GM12891 (cell line): ENCODE measurements around the gene TRIM3.

Experiments used
- POLR2A ChIP-seq: IDR thresholded peaks from 2 replicates; pipeline ENCODE4 v1.6.1; 2011; ENCODE audit warnings: low read depth, low read length, control low read depth
- POLR2AphosphoS5 ChIP-seq: IDR thresholded peaks from 2 replicates; pipeline ENCODE4 v1.6.1; 2011; ENCODE audit warnings: low read depth, low read length, control low read depth
- POU2F2 ChIP-seq: IDR thresholded peaks from 2 replicates; pipeline ENCODE4 v1.6.1; 2011; ENCODE audit warnings: low read depth, mild to moderate bottlenecking, control low read depth, low read length, moderate library complexity
- SPI1 ChIP-seq: IDR thresholded peaks from 2 replicates; pipeline ENCODE4 v1.6.1; 2011; ENCODE audit warnings: low read depth, low read length, control low read depth

GRCh38 chr11:6419009-6419631, 54.6 kb downstream of the TRIM3 start, which contains the start of gene APBB1:
- TF ChIP-seq SPI1 = no peak
- TF ChIP-seq POLR2AphosphoS5 = no peak
- TF ChIP-seq POLR2A = no peak
- no peak for TF ChIP-seq POU2F2
